Activated T-helper 1 cell treated with Interleukin-2 at 50 U/mL for 16 hours (primary cell): Measurements from ENCODE around the gene ARPP19.
"Not testable (repeated sequence)": the region's sequence is repeated elsewhere in the genome, so short reads cannot be mapped to it uniquely, and the experiment has no call there.

Experiments
- DNase-seq: peaks from one replicate; pipeline ENCODE4 v3.0.0-alpha.2; 2020; ENCODE audit warnings: low read depth

Gene ARPP19

GRCh38 chr15:52551186-52551585 lies 17.6 kb downstream of the ARPP19 start:
- DNase-seq: not testable (repeated sequence)

GRCh38 chr15:52546031-52546751 lies 22.6 kb downstream of the ARPP19 start:
- DNase-seq: no peak

- no peak for DNase-seq
Measured at GRCh38 chr15:52540374-52541012, 28.3 kb downstream of the ARPP19 start.

- DNase-seq: no peak
Measured at GRCh38 chr15:52537459-52537858, 31.4 kb downstream of the ARPP19 start.

GRCh38 chr15:52532427-52532826 lies 36.4 kb downstream of the ARPP19 start:
- no peak for DNase-seq

GRCh38 chr15:52529940-52530339 lies 38.9 kb downstream of the ARPP19 start:
- no peak for DNase-seq

GRCh38 chr15:52529341-52529924 lies 39.4 kb downstream of the ARPP19 start:
- DNase-seq: peak; percentile 1

- DNase-seq: peak; percentile 76
Measured at GRCh38 chr15:52528564-52529340, 40.1 kb downstream of the ARPP19 start, which contains the start of gene MYO5A. TSS of gene MYO5A (minus strand) at chr15:52528880. CDS start at chr15:52528806, 74 bp downstream.

- peak; percentile 21 for DNase-seq
Measured at GRCh38 chr15:52527911-52528563, 40.8 kb downstream of the ARPP19 start.

GRCh38 chr15:52527196-52527910 lies 41.5 kb downstream of the ARPP19 start:
- no peak for DNase-seq

- DNase-seq: no peak
Measured at GRCh38 chr15:52524223-52525136, 44.4 kb downstream of the ARPP19 start.

- no peak for DNase-seq
Measured at GRCh38 chr15:52523647-52524046, 45.2 kb downstream of the ARPP19 start.

- no peak for DNase-seq
Measured at GRCh38 chr15:52523192-52523591, 45.6 kb downstream of the ARPP19 start.

- no peak for DNase-seq
Measured at GRCh38 chr15:52521682-52522081, 47.1 kb downstream of the ARPP19 start.

- no peak for DNase-seq
Measured at GRCh38 chr15:52520421-52520820, 48.4 kb downstream of the ARPP19 start.

- DNase-seq: no peak
Measured at GRCh38 chr15:52518487-52519371, 50.1 kb downstream of the ARPP19 start.

- DNase-seq: no peak
Measured at GRCh38 chr15:52517014-52517413, 51.8 kb downstream of the ARPP19 start.

GRCh38 chr15:52515343-52515742 lies 53.5 kb downstream of the ARPP19 start:
- DNase-seq: no peak

- DNase-seq: no peak
Measured at GRCh38 chr15:52514482-52514881, 54.3 kb downstream of the ARPP19 start.
